Psoas muscle (tissue), 8 donors: ENCODE results near the gene NFKB1. TPM values are rescaled to one million over a fixed set of nuclear protein-coding genes. Genes with fewer than 3 reads are reported as not detected.

ENCODE experiments used
- ATAC-seq, 4 donors: fragments of 200-7000 bp; cut with Tn5 transposase; one replicate each; pipeline ENCODE4 v1.9.1; 2020; ENCODE audit warnings: moderate library complexity in 3 of 4, mild to moderate bottlenecking in 2 of 4
- DNase-seq, 2 donors: peaks; one replicate each; pipeline ENCODE4 v3.0.0-alpha.2; 2020
- H3K27ac ChIP-seq: fragments of 200-600 bp; one replicate; pipeline ENCODE4 v1.8.0; 2022
- H3K27me3 ChIP-seq, 3 donors: fragments of 200-600 bp in 1 of 3; one replicate each; pipeline versions ENCODE4 v1.6.1 to v1.8.0; 2013 to 2022; ENCODE audit warnings: low read length in 2 of 3, mild to moderate bottlenecking in 2 of 3, moderate library complexity in 1 of 3; ENCODE audit not compliant: insufficient read depth in 3 of 3
- H3K36me3 ChIP-seq, 2 donors: fragments of 200-600 bp in 1 of 2; one replicate each; pipeline versions ENCODE4 v1.6.1 to v1.8.0; 2013 to 2022; ENCODE audit warnings: low read depth in 1 of 2, mild to moderate bottlenecking in 1 of 2, moderate library complexity in 1 of 2; ENCODE audit not compliant: insufficient read depth in 1 of 2
- H3K4me1 ChIP-seq: fragments of 200-600 bp; one replicate; pipeline ENCODE4 v1.8.0; 2022
- H3K4me3 ChIP-seq: fragments of 200-600 bp; one replicate; pipeline ENCODE4 v1.8.0; 2022; ENCODE audit warnings: mild to moderate bottlenecking
- H3K9me3 ChIP-seq: fragments of 200-600 bp; one replicate; pipeline ENCODE4 v1.8.0; 2022
- WGBS, 3 donors: extraction: QIAGEN DNeasy Blood & Tissue Kit; methylation state at CpG; one replicate each; pipeline versions ENCODE4 v1.1.6 to v1.1.7; 2013; 5-methylcytosine and 5-hydroxymethylcytosine counted together
- intact Hi-C, 2 donors: fragments of 100-400 bp; cut with DNase I; formaldehyde crosslinking; loops; one replicate each; pipeline versions ENCODE4 v1.11.0 to v1.14.2; 2022
- polyA plus RNA-seq, 3 donors: library from polyadenylated mRNA; stranded (reverse); fragments of 200-250 nt; gene quantifications; one replicate each; pipeline ENCODE4 v1.2.3, GENCODE V29; 2013
- total RNA-seq, 4 donors: library from RNA; stranded (reverse); fragmentation: NEBNext Ultra II Directional in 2 of 4; extraction: Animal tissue kit (Norgen Biotek cat#: 25700) in 2 of 4; gene quantifications; one replicate each; pipeline versions ENCODE4 v1.2.1 to v1.2.4, GENCODE V29; 2021 to 2023
- TF ChIP-seq, protein P1 (sequence below): fragments of 200-600 bp; IDR thresholded peaks from one replicate; pipeline ENCODE4 v1.8.0; 2022; ENCODE audit warnings: antibody characterized with exemption
- donor health status: healthy with polysubstance abuse.
- donor health status: DM: no; HTN: no; CAD: no; lungs with moderate emphysema.
- donor health status: Bipolar disorder and iron deficiency.
- donor health status: healthy.
- donor health status: DM: yes; HTN: yes; CAD: no.
- donor health status: DM: no; HTN: no; CAD: no.
- donor health status: DM: no; HTN: no; CAD: no.
- donor health status: DM: yes; HTN: yes; CAD: no.

NFKB1 gene
- total and polyA plus RNA-seq, 7 donors = 11.7 to 47.5 (median 20.1) TPM

DNA sequence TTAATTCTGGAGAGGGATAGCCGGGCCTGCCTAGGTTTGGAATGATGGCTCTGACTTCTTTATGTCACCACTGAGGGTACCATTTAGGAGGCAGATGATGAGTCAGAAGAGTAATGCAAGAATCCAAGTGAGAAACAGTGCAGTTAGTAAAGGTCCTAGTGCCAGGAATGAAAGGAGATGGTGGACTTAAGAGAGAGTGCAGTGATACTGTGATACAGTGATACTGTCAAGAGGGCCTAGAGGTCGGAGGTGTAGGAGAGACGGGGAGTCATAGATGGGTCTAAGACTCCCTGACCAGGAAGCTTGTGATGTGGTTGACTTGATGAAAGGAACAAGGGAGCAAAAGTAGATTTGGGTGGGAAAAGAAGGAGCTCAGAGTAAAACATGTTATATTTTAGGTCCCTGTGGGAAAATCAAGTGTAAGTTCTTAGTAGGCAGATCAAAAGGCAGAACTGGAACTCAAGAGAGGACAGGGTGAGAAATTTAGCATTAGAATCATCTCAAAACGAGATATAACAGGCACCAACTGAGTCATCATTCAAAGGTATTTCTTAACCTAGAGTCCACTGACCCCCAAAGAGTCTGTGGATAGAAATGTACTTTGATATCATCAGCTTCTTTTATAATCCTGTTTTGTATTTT is 85.0 kb downstream of the NFKB1 start:
- intact Hi-C loops = no loop called here
- H3K27ac ChIP-seq = no peak overlapping the region
- WGBS, 3 donors = 94 to 95% (median 95%) methylated on average over 4 of the region's 4 CpGs
- no peaks in the 10 kb centered on the region for H3K9me3 ChIP-seq
- no peak for DNase-seq
- no peaks in the 10 kb centered on the region for H3K27me3 ChIP-seq
- no peak overlapping the region for H3K4me3 ChIP-seq
- H3K4me1 ChIP-seq = no peaks in the 10 kb centered on the region
- ATAC-seq = no peak
- peaks cover 8 to 97% of the 10 kb centered on the region in 2 donors for H3K36me3 ChIP-seq
- TF ChIP-seq, protein P1, sequence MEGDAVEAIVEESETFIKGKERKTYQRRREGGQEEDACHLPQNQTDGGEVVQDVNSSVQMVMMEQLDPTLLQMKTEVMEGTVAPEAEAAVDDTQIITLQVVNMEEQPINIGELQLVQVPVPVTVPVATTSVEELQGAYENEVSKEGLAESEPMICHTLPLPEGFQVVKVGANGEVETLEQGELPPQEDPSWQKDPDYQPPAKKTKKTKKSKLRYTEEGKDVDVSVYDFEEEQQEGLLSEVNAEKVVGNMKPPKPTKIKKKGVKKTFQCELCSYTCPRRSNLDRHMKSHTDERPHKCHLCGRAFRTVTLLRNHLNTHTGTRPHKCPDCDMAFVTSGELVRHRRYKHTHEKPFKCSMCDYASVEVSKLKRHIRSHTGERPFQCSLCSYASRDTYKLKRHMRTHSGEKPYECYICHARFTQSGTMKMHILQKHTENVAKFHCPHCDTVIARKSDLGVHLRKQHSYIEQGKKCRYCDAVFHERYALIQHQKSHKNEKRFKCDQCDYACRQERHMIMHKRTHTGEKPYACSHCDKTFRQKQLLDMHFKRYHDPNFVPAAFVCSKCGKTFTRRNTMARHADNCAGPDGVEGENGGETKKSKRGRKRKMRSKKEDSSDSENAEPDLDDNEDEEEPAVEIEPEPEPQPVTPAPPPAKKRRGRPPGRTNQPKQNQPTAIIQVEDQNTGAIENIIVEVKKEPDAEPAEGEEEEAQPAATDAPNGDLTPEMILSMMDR = no peak

DNA sequence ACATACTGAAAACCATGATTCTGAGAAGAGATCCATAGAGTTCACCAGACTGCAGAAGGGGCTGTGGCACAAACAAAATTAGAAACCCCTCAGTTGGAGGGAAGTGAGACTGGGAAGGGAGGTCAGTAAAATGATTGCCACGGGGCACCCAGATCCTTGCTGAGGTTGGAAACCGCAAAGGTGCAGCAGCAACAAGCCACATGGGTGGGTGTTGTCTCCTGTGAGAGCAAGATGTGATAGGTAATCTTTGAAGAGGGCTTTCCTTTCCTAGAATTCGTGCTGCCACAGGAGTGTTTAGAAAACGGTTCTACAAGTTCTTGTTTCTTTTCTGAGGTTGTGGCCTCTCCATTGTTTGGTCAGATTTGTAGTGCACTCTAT is 85.5 kb downstream of the NFKB1 start:
- Histone ChIP-seq H3K4me3 (no peak overlapping the region), H3K36me3 (peaks cover 8 to 97% of the 10 kb centered on the region in 2 donors), H3K9me3 (no peaks in the 10 kb centered on the region), H3K27me3 (no peaks in the 10 kb centered on the region), H3K27ac (no peak overlapping the region), H3K4me1 (no peaks in the 10 kb centered on the region)
- DNase-seq (no peak), ATAC-seq (no peak)
- TF ChIP-seq, protein P1 = no peak
- WGBS, 3 donors = 84 to 88% (median 87%) methylated on average over 4 of the region's 4 CpGs
- intact Hi-C loops = no loop called here

DNA sequence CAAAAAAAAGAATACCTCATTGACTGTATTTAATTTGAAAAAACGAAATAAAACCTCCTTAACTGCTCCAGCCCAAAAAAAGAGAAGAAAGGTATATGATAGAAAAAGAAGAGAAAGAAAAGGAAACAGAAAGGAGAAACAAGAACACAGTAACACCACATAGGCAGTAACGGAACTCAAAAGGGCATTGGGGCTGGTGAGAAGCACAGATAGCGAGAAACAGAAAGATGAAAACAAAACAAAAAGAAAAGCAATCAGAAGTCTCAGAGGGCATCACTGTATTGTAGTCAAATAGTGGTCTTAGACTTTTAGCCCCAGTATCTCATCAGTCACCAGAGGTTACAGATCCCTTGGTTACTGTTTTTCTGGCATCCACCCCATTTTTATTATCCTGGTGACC is 88.6 kb downstream of the NFKB1 start:
- H3K36me3 ChIP-seq = peaks cover 12 to 96% of the 10 kb centered on the region in 2 donors
- WGBS, 3 donors = 59 to 93% (median 63%) methylated on average over 3 of the region's 3 CpGs
- no peak for ATAC-seq
- no peaks in the 10 kb centered on the region for H3K9me3 ChIP-seq
- TF ChIP-seq, protein P1 = no peak
- no peak overlapping the region for H3K27ac ChIP-seq
- no peak for DNase-seq
- H3K4me1 ChIP-seq = no peaks in the 10 kb centered on the region
- no peaks in the 10 kb centered on the region for H3K27me3 ChIP-seq
- intact Hi-C loops = no loop called here
- no peak overlapping the region for H3K4me3 ChIP-seq

DNA sequence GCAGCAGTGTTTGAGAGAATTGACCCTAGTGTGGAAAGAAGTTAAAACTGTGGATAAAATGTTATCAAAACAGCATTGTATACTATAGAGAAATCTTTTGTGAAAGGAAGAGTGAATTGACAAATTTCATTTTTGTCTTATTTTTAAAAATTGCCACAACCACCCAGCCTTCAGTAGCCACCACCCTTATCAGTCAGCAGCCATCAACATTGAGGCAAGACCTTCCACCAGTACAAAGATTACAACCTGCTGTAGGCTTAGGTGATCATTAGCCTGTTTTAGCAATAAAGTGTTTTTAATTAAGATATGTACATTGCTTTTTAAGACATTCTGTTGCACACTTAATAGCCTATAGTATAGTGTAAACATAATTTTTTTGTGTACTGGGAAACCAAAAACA is 91.1 kb downstream of the NFKB1 start:
- H3K27me3 ChIP-seq = no peaks in the 10 kb centered on the region
- intact Hi-C loops = no loop called here
- TF ChIP-seq, protein P1 = no peak
- H3K9me3 ChIP-seq = no peaks in the 10 kb centered on the region
- H3K36me3 ChIP-seq = peaks cover 12 to 98% of the 10 kb centered on the region in 2 donors
- no peaks in the 10 kb centered on the region for H3K4me1 ChIP-seq
- DNase-seq = no peak
- H3K4me3 ChIP-seq = no peak overlapping the region
- H3K27ac ChIP-seq = no peak overlapping the region
- ATAC-seq = no peak

DNA sequence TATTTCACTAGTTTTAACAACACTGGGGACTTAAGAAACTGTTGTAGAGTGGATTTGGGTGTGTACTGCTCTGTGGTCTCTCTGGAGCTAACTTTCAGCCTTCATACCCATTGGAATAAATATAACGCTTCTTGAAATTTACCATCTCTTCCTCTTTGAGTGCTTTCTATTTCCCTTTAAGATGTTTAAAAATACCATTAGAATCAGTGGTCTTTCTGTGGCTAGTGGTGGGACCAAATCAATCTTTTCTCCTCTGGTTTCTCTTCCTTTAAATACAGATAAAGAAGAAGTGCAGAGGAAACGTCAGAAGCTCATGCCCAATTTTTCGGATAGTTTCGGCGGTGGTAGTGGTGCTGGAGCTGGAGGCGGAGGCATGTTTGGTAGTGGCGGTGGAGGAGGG is 92.0 kb downstream of the NFKB1 start:
- Histone ChIP-seq H3K4me3 (no peak overlapping the region), H3K9me3 (no peaks in the 10 kb centered on the region), H3K4me1 (no peaks in the 10 kb centered on the region), H3K27ac (no peak overlapping the region), H3K27me3 (no peaks in the 10 kb centered on the region), H3K36me3 (peaks cover 12 to 98% of the 10 kb centered on the region in 2 donors)
- no peak for ATAC-seq
- intact Hi-C loops = no loop called here
- 88 to 94% (median 92%) methylated on average over 7 of the region's 7 CpGs for WGBS, 3 donors
- DNase-seq = no peak
- TF ChIP-seq, protein P1 = no peak
